GM23338 (cell line): ENCODE measurements around the gene CORO1C. TPM values are rescaled to one million over a fixed set of nuclear protein-coding genes. Genes with fewer than 3 reads are reported as not detected.
"Not testable (repeated sequence)": the region's sequence is repeated elsewhere in the genome, so short reads cannot be mapped to it uniquely, and the experiment has no call there.

ENCODE experiments used
- ATAC-seq: fragments of 200-7000 bp; cut with Tn5 transposase; 3 replicates; pipeline ENCODE4 v1.9.1; 2020
- DNase-seq: peaks from one replicate; pipeline ENCODE4 v3.0.0-alpha.2; 2015; ENCODE audit warnings: low spot score
- H2AFZ ChIP-seq: fragments of 200-600 bp; sonication (generic); 2 replicates; pipeline ENCODE4 v1.8.0; 2016; ENCODE audit warnings: antibody characterized with exemption, mild to moderate bottlenecking, moderate library complexity
- H3F3A ChIP-seq: fragments of 200-600 bp; sonication (generic); replicated peaks from 2 replicates; pipeline ENCODE4 v1.8.0; 2017; ENCODE audit warnings: antibody characterized with exemption, mixed run types, low read depth
- H3K27ac ChIP-seq: fragments of 200-600 bp; sonication (generic); 2 replicates; pipeline ENCODE4 v1.6.1; 2016; ENCODE audit warnings: low read depth
- H3K27me3 ChIP-seq: fragments of 200-600 bp; sonication (generic); 2 replicates; pipeline ENCODE4 v1.8.0; 2016; ENCODE audit warnings: mild to moderate bottlenecking, mixed run types, moderate library complexity; ENCODE audit not compliant: insufficient read depth
- H3K36me3 ChIP-seq: fragments of 200-600 bp; sonication (generic); 2 replicates; pipeline ENCODE4 v1.8.0; 2016; ENCODE audit warnings: mild to moderate bottlenecking; ENCODE audit not compliant: insufficient read depth
- H3K4me1 ChIP-seq: fragments of 200-600 bp; sonication (generic); 2 replicates; pipeline ENCODE4 v1.8.0; 2016; ENCODE audit warnings: mild to moderate bottlenecking, moderate library complexity; ENCODE audit not compliant: insufficient read depth
- H3K4me2 ChIP-seq: fragments of 200-600 bp; sonication (generic); 2 replicates; pipeline ENCODE4 v1.7.1; 2017; ENCODE audit warnings: mixed run types
- H3K4me3 ChIP-seq: fragments of 200-600 bp; sonication (generic); 2 replicates; pipeline ENCODE4 v1.6.1; 2016; ENCODE audit warnings: mixed run types
- H3K79me2 ChIP-seq: fragments of 200-600 bp; sonication (generic); replicated peaks from 2 replicates; pipeline ENCODE4 v1.8.0; 2017; ENCODE audit warnings: mild to moderate bottlenecking; ENCODE audit not compliant: insufficient read depth
- H3K9me2 ChIP-seq: fragments of 200-600 bp; sonication (generic); 2 replicates; pipeline ENCODE4 v1.8.0; 2017; ENCODE audit not compliant: insufficient read depth
- H4K20me1 ChIP-seq: fragments of 200-600 bp; sonication (generic); replicated peaks from 2 replicates; pipeline ENCODE4 v1.8.0; 2017; ENCODE audit warnings: mild to moderate bottlenecking; ENCODE audit not compliant: insufficient read depth
- H3K27ac Mint-ChIP-seq: 2 replicates; pipeline ENCODE4 v1.8.0; 2020; ENCODE audit warnings: inconsistent platforms, mild to moderate bottlenecking, moderate library complexity, mixed read lengths
- H3K27me3 Mint-ChIP-seq: 3 replicates; pipeline ENCODE4 v1.8.0; 2022; ENCODE audit warnings: low read depth, mild to moderate bottlenecking, moderate library complexity, mixed read lengths, inconsistent platforms; ENCODE audit not compliant: insufficient read depth, poor library complexity
- H3K36me3 Mint-ChIP-seq: 3 replicates; pipeline ENCODE4 v1.8.0; 2021; ENCODE audit warnings: low read depth, mild to moderate bottlenecking, inconsistent platforms, moderate library complexity, mixed read lengths
- H3K4me1 Mint-ChIP-seq: 3 replicates; pipeline ENCODE4 v1.8.0; 2020; ENCODE audit warnings: mild to moderate bottlenecking, inconsistent platforms, mixed read lengths
- H3K4me3 Mint-ChIP-seq: 3 replicates; pipeline ENCODE4 v1.8.0; 2021; ENCODE audit warnings: moderate library complexity, mild to moderate bottlenecking, inconsistent platforms, mixed read lengths
- H3K9me3 Mint-ChIP-seq: 3 replicates; pipeline ENCODE4 v1.8.0; 2020; ENCODE audit warnings: moderate library complexity, mild to moderate bottlenecking, inconsistent platforms, mixed read lengths
- EZH2phosphoT487 ChIP-seq: fragments of 200-600 bp; sonication (generic); IDR thresholded peaks from one replicate; pipeline ENCODE4 v1.8.1; 2018; ENCODE audit warnings: antibody characterized with exemption; ENCODE audit not compliant: unreplicated experiment
- NANOG ChIP-seq: IDR thresholded peaks from 2 replicates; pipeline ENCODE4 v1.6.1; 2016; ENCODE audit warnings: antibody characterized with exemption, borderline replicate concordance
- STAT1 ChIP-seq: IDR thresholded peaks from one replicate; pipeline ENCODE4 v1.6.1; 2016; ENCODE audit warnings: antibody characterized with exemption; ENCODE audit not compliant: unreplicated experiment
- ZNF114 ChIP-seq: fragments of 250-450 bp; sonication (Bioruptor Pico); IDR thresholded peaks from 2 replicates; pipeline ENCODE4 v1.5.0; 2020; ENCODE audit warnings: mild to moderate bottlenecking, moderate library complexity
- ZNF331 ChIP-seq: fragments of 250-450 bp; sonication (Bioruptor Pico); IDR thresholded peaks from 2 replicates; pipeline ENCODE4 v1.5.0; 2020; ENCODE audit warnings: low read depth, mild to moderate bottlenecking, moderate library complexity
- ZNF462 ChIP-seq: fragments of 250-450 bp; sonication (Bioruptor Pico); IDR thresholded peaks from 2 replicates; pipeline ENCODE4 v1.5.0; 2020; ENCODE audit warnings: mild to moderate bottlenecking, moderate library complexity
- polyA plus RNA-seq: library from polyadenylated mRNA; unstranded; fragments of >200 nt; fragmentation: Nextera tagmentation; extraction: Ambion mirVana; gene quantifications from 2 replicates; pipeline ENCODE4 v1.2.1, GENCODE V29; 2016
- total RNA-seq: library from RNA; depleted of rRNA; stranded (reverse); fragments of >200 nt; shearing (Covaris generic); gene quantifications from 2 replicates; pipeline ENCODE4 v1.2.3, GENCODE V29; 2014
- TF ChIP-seq, protein P1 (sequence below): IDR thresholded peaks from 2 replicates; pipeline ENCODE4 v1.6.1; 2016; ENCODE audit warnings: antibody characterized with exemption
- TF ChIP-seq, protein P2 (sequence below), 2 experiments: fragments of 200-600 bp in 1 of 2; sonication (generic) in 1 of 2; conservative IDR thresholded peaks; 2 replicates each; pipeline versions ENCODE4 v1.5.1 to v1.6.1; 2016 to 2017; ENCODE audit warnings: antibody characterized with exemption in 2 of 2, low read depth in 2 of 2, mild to moderate bottlenecking in 2 of 2, moderate library complexity in 1 of 2

CORO1C gene
- total and polyA plus RNA-seq, 2 experiments from 2014 or later = 59.2 to 89.5 TPM

DNA sequence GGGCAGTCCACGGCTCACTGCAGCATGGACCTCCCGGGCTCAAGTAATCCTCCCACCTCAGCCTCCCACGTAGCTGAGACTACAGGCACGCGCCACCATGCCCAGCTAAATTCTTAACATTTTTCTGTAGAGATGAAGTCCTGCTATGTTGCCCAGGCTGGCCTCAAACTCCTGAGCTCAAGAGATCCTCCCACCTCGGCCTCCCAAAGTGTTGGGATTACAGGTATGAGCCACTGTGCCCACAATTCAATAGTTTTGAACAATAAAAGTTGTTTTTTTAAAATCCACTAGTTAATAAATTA is 1.9 kb upstream of the CORO1C start:
- H3F3A ChIP-seq, H3K36me3 Mint-ChIP-seq, H3K36me3 ChIP-seq, H3K27ac Mint-ChIP-seq, ATAC-seq, H3K4me3 Mint-ChIP-seq, H3K9me3 Mint-ChIP-seq, H2AFZ ChIP-seq, H3K4me2 ChIP-seq, H4K20me1 ChIP-seq, H3K4me3 ChIP-seq, H3K9me2 ChIP-seq, DNase-seq, H3K27me3 ChIP-seq: not testable (repeated sequence)
- Mint-ChIP-seq H3K4me1 (peaks cover 31% of the 10 kb centered on the region), H3K27me3 (peaks cover 15% of the 10 kb centered on the region)
- peaks cover 21% of the 10 kb centered on the region for H3K79me2 ChIP-seq
- peaks cover 18% of the 10 kb centered on the region for H3K4me1 ChIP-seq
- H3K27ac ChIP-seq = 0 out of 2 replicates have a peak overlapping the region, but pooled peaks have one; percentile 93

DNA sequence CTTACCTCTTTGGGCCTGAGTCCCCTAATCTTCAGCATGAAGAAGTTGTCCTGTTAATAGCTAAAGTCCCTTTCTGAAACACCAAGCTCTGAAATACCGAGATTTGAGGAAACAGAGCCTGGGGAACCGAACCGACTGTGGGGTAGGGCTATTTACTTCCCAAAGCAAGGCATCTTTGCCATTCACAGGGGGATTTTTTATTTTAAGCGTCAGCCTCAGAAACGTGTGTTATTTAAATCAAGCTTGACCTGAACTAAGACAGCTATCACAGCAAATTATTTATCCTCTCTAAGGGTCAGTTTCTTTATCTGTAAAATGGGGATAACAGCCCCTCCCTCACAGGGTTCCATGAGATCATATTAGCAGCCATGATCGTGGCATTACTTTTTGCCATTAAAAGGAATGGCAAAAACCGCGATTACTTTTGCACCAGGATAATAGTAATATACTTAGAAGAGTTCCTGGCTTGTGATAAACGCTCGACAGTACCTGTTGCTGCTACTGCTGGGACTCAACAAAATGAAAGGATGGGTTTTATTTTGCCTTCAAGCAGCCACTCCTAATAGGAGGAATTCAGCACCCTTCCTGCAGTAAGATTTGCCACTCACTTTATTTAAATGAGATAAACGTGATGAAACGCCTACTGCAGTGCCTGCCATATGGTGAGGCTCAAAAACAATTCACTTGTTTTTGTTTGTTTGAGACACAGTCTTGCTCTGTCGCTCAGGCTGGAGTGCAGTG is 1.3 kb upstream of the CORO1C start:
- H3K4me2 ChIP-seq = peak overlapping the region; percentile 80
- peaks cover 18% of the 10 kb centered on the region for H3K4me1 ChIP-seq
- H3F3A ChIP-seq = no peaks in the 10 kb centered on the region
- ATAC-seq = no peak
- H2AFZ ChIP-seq = peak overlapping the region; percentile 95
- no peak for DNase-seq
- no peaks in the 10 kb centered on the region; the same call in 2 of the 3 replicates for H3K9me3 Mint-ChIP-seq
- peak overlapping the region; percentile 93 for H3K27ac ChIP-seq
- H3K27me3 ChIP-seq = no peaks in the 10 kb centered on the region
- no peaks in the 10 kb centered on the region for H3K36me3 ChIP-seq
- H3K4me1 Mint-ChIP-seq = peaks cover 33% of the 10 kb centered on the region
- H3K27me3 Mint-ChIP-seq = peaks cover 15% of the 10 kb centered on the region
- peaks cover 26% of the 10 kb centered on the region for H3K79me2 ChIP-seq
- peaks cover 7% of the 10 kb centered on the region; the same call in 1 of the 2 replicates for H4K20me1 ChIP-seq
- H3K4me3 Mint-ChIP-seq = peak overlapping the region; percentile 96
- H3K36me3 Mint-ChIP-seq = no peaks in the 10 kb centered on the region; the same call in 2 of the 3 replicates
- peak overlapping the region; percentile 76 for H3K4me3 ChIP-seq
- H3K27ac Mint-ChIP-seq = peak overlapping the region; percentile 91
- H3K9me2 ChIP-seq = no peaks in the 10 kb centered on the region
- TF ChIP-seq ZNF114 (CRISPR knock-in tag) (no peak), EZH2phosphoT487 (no peak), ZNF331 (CRISPR knock-in tag) (no peak), NANOG (no peak), ZNF462 (CRISPR knock-in tag) (no peak), STAT1 (no peak)
- TF ChIP-seq, protein P1, sequence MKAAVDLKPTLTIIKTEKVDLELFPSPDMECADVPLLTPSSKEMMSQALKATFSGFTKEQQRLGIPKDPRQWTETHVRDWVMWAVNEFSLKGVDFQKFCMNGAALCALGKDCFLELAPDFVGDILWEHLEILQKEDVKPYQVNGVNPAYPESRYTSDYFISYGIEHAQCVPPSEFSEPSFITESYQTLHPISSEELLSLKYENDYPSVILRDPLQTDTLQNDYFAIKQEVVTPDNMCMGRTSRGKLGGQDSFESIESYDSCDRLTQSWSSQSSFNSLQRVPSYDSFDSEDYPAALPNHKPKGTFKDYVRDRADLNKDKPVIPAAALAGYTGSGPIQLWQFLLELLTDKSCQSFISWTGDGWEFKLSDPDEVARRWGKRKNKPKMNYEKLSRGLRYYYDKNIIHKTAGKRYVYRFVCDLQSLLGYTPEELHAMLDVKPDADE = no peak
- TF ChIP-seq, protein P2, sequence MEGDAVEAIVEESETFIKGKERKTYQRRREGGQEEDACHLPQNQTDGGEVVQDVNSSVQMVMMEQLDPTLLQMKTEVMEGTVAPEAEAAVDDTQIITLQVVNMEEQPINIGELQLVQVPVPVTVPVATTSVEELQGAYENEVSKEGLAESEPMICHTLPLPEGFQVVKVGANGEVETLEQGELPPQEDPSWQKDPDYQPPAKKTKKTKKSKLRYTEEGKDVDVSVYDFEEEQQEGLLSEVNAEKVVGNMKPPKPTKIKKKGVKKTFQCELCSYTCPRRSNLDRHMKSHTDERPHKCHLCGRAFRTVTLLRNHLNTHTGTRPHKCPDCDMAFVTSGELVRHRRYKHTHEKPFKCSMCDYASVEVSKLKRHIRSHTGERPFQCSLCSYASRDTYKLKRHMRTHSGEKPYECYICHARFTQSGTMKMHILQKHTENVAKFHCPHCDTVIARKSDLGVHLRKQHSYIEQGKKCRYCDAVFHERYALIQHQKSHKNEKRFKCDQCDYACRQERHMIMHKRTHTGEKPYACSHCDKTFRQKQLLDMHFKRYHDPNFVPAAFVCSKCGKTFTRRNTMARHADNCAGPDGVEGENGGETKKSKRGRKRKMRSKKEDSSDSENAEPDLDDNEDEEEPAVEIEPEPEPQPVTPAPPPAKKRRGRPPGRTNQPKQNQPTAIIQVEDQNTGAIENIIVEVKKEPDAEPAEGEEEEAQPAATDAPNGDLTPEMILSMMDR (conservative IDR thresholded peaks at IDR 0.05; ENCODE audit: low read depth in 2 of 2) = no peak
